A549 (cell line): ENCODE results near the gene RAD51B.

Experiments
- BHLHE40 ChIP-seq: IDR thresholded peaks from 2 replicates; pipeline ENCODE4 v1.6.1; 2012; ENCODE audit warnings: low read depth, low read length, inconsistent platforms
- PHF8 ChIP-seq: fragments of 200-600 bp; sonication (generic); IDR thresholded peaks from 2 replicates; pipeline ENCODE4 v1.6.1; 2016; ENCODE audit warnings: low read depth, mild to moderate bottlenecking, antibody characterized with exemption, moderate library complexity, borderline replicate concordance
- RNF2 ChIP-seq: fragments of 200-600 bp; sonication (generic); IDR thresholded peaks from 2 replicates; pipeline ENCODE4 v1.6.1; 2016; ENCODE audit warnings: low read depth, mild to moderate bottlenecking, antibody characterized with exemption, moderate library complexity, borderline replicate concordance
- SMC3 ChIP-seq: fragments of >200 bp; sonication (Bioruptor Twin); formaldehyde crosslinking; IDR thresholded peaks from 3 replicates; pipeline ENCODE4 v1.6.1; 2018; ENCODE audit warnings: inconsistent platforms
- TF ChIP-seq, protein P1 (sequence below): fragments of >200 bp; sonication (Bioruptor Twin); formaldehyde crosslinking; IDR thresholded peaks from 3 replicates; pipeline ENCODE4 v1.5.1; 2016

DNA sequence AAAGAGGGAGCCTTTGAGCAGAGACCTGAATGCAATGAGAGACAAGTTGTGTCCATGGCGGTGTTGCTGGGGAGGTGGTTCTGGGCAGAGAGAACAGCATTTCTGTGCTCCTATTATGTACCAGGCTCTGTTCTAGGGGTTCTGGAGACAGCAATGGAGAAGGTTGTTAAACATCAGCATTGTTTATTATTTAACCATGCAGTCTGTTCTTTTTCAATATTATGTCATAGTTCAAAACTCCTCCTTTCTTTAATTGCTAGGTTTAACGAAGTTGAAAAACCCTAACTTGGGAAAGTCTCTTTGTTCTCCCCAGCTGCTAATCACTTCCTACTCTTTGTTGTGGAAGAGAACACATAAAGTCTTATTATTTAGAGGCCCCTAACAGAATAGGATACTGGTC lies 279.3 kb downstream of the RAD51B start:
- no peak for TF ChIP-seq RNF2
- TF ChIP-seq PHF8: no peak
- TF ChIP-seq, protein P1, sequence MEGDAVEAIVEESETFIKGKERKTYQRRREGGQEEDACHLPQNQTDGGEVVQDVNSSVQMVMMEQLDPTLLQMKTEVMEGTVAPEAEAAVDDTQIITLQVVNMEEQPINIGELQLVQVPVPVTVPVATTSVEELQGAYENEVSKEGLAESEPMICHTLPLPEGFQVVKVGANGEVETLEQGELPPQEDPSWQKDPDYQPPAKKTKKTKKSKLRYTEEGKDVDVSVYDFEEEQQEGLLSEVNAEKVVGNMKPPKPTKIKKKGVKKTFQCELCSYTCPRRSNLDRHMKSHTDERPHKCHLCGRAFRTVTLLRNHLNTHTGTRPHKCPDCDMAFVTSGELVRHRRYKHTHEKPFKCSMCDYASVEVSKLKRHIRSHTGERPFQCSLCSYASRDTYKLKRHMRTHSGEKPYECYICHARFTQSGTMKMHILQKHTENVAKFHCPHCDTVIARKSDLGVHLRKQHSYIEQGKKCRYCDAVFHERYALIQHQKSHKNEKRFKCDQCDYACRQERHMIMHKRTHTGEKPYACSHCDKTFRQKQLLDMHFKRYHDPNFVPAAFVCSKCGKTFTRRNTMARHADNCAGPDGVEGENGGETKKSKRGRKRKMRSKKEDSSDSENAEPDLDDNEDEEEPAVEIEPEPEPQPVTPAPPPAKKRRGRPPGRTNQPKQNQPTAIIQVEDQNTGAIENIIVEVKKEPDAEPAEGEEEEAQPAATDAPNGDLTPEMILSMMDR: no peak
- TF ChIP-seq BHLHE40: no peak
- TF ChIP-seq SMC3: no peak
